HG03342 (cell line): ENCODE results near the gene ASAP3.

Experiments
- ATAC-seq: cut with Tn5 transposase; IDR thresholded peaks from one replicate; pipeline ENCODE4 v1.9.1; 2021; ENCODE audit warnings: mild to moderate bottlenecking, moderate library complexity; ENCODE audit not compliant: unreplicated experiment

ASAP3 gene

DNA sequence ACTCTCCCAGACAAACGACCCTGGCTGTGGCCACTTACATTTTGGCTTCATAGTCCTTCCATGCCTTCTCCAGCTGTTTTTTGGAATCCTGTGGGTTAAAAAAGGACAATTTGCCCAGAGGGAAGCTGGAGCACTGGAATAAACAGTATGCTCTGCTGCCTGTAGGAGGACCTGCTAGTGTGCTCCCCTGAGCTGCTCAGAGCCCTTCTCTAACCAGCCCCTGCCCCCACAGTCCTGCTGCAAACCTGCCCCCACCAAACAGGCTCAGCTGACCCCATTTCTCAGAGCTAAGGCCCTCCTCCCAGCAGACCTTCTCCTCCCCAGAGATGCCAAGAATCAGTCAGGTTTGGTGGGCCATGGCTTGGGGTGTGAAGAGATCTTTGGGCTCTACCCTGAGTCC lies 32.5 kb downstream of the ASAP3 start:
- no peak for ATAC-seq

DNA sequence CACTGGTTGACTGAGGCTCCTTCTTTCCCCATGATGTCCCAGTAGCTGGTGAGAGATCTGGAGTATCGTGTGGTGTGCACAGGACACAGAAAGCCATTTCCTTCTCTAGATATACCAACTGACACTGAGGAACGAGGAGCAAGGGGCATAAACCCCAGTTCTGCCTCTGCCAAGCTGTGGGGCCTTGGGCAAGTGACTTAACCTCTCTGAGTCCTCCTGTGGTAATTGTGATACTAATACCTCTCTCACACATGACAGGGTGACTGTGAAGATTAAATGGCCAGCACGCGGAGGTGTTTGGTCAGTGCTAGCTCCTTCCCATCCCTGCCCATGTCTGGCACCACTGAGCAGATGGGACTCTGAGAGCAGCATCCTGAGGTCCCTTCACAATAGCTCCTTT lies 33.1 kb downstream of the ASAP3 start:
- ATAC-seq = no peak

DNA sequence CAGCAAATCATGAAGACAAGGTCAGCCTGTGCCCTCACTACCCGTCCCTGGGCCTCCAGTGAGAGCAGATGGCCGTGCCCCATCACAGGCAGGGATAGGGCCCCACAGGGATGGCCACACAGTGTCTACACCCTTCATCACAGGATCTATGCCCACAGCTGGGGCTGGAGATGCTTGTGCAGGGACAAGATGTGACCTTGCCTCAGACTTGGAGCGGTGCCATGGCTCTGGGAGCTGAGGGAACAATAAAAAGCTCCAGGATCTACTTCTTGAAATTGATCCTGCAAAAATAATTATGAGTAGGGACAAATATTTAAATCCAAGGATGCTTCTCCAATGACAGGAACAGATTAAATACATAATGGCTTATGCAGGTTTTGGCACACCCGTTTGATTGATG lies 34.0 kb downstream of the ASAP3 start:
- ATAC-seq = no peak

DNA sequence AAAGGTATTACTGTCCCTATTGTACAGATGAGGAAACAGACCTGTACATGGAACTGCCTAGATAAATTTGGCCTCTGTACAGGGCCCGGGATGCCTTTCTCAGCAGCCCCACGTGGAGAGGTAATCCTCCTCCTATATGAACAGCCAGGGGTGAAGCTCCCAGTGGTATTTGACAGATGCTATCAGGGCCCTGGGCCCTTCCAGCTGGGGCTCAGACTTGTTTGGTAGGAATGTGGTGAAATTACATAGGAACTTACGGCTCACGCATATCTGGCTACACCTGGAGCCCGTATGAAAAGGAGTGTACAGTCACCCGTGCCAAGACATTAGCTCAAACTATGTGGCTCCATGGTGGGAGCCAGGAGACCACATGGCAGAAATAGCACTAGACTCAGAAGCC lies 34.7 kb downstream of the ASAP3 start:
- ATAC-seq = no peak

DNA sequence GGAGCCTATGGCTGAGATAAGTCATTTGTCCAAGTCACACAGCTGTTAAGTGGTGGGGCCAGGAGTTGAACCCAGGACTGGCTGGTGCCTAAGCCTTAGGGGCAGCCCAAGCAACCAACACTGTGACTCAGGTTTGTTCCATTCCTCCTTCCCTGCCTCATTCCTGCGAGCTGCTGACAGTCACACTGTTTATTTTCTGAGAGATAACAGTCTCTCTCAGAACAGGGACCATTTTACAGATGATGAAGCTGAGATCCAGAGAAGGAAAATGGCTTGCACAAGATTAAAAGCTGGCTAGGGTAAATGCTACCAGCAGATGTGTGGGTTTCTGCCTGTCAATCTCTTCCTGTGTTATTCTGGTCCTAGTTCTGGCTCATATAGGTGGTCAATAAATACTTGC lies 35.1 kb downstream of the ASAP3 start:
- ATAC-seq = no peak

- no peak for ATAC-seq
Observed at GRCh38 chr1:23446661-23447310, 37.2 kb downstream of the ASAP3 start.

GRCh38 chr1:23444596-23445390 lies 39.2 kb downstream of the ASAP3 start:
- no peak for ATAC-seq

GRCh38 chr1:23444104-23444533 lies 39.9 kb downstream of the ASAP3 start:
- no peak for ATAC-seq

DNA sequence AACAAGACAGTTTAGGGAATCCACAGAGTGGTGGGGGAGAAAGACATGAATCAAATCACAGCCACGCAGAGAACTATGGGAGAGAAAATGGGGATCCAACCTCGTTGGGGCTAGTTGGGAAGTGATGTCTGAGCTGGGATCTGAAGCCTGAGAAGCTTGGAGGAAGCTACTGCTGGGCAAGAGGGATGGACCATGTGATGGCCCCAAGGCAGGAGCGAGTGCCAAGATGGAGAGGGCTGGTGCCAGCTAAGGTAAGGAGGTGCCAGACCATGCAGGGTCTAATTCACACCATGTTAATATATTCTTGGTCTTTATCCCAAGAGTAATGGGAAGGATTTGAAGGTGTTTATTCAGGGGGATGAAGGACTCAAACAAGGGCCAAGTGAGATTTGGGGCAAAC lies 41.2 kb downstream of the ASAP3 start:
- ATAC-seq = no peak

DNA sequence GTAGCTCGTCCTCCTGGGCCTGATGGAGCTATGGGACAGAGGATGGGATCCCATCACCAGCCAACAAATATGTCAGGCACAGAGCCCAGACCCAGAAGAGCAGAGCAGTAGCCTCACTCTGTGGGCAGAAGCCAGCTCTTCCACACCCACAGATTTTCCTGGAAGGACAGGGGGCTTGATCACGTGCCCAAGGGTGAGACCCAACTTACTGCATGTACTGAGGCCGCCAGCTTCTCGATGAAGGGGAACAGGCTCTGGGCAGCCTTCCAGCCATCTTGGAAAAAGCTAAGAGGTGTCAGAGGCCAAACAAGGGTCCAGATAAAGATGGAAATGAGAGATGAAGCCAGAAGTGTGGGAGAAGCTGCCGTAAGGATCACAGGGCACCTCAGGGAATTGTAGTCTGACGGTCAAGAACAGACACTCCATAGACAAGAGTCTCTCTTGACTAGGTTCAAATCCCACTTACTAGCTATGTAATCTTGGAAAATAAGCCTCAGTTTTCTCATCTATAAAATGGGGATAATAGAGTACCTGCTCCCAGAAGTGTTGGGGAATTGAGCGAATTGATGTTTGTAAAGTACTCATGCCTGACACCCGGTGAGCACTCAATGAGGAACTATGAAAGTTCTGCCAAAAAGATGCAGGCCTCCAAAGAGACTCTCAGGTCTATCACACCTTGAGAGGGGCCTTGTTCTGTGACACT lies 42.4 kb downstream of the ASAP3 start:
- no peak for ATAC-seq

DNA sequence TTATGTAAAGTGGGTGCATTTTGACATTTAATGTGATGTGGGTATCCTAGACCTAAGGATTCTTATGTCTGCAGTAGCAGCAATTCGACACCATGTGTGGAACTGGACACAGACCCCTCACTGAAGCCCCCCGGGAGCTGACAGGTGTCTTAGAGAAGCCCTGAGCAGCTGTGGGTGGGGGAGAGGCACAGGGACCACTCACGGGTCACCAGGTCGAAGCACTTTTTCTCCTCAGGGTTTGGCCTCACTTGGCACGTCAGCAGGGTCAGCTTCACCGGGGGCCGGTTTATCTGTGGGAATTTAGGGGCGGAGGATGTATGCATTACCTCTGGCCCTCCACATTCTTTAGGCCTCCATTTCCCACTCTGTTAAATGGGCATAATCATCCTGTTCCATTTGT lies 45.4 kb downstream of the ASAP3 start:
- no peak for ATAC-seq

- no peak for ATAC-seq
Observed at GRCh38 chr1:23437355-23437664, 46.7 kb downstream of the ASAP3 start.

- no peak for ATAC-seq
Observed at GRCh38 chr1:23436520-23437354, 47.2 kb downstream of the ASAP3 start.

DNA sequence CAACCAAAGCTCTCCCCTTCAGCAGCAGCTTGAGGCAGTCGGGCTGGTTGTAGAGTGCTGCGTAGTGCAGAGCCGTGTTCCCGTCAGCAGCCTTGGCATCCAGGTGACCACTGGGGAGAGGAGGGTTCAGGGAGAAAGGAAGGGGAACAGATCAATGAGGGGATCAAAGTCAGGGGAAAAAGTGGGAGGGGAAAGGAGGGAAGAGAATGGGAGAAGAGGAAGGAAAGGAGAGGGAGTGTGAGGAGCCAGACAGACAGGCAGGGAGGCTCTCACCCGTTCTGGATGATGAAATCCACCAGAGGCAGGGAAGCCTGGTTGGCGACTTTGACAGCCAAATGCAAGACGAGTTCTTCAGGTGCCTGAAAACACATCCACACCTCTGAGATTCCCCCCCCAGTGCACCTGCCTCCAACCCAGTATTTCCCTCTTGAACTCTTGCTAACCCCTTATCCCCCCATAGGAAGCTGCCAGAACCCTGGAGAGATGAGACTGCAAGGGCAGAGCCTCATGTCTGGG lies 49.7 kb downstream of the ASAP3 start:
- no peak for ATAC-seq

GRCh38 chr1:23433122-23433521 lies 50.9 kb downstream of the ASAP3 start:
- no peak for ATAC-seq

GRCh38 chr1:23431431-23431830 lies 52.5 kb downstream of the ASAP3 start:
- ATAC-seq = no peak

DNA sequence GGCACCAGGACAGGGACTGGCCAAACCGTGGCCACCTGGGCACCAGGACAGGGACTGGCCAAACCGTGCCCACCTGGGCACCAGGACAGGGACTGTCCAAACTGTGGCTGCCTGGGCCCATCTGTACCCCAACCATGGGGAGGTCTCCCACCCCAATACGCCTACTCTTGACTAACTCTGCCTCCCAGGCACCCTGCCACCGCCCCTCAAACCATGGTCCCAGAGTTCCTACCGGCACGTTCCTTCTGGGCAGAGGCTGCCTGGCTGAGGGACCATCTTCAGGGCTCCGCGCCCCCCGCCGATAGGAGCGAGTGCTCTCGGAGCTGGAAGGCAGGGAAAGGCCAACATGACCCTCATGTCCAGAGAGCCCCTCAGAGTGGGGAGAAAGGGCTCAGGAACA lies 53.2 kb downstream of the ASAP3 start:
- no peak for ATAC-seq

GRCh38 chr1:23428136-23428905 lies 55.7 kb downstream of the ASAP3 start:
- no peak for ATAC-seq

GRCh38 chr1:23427550-23427949 lies 56.4 kb downstream of the ASAP3 start:
- ATAC-seq = no peak

DNA sequence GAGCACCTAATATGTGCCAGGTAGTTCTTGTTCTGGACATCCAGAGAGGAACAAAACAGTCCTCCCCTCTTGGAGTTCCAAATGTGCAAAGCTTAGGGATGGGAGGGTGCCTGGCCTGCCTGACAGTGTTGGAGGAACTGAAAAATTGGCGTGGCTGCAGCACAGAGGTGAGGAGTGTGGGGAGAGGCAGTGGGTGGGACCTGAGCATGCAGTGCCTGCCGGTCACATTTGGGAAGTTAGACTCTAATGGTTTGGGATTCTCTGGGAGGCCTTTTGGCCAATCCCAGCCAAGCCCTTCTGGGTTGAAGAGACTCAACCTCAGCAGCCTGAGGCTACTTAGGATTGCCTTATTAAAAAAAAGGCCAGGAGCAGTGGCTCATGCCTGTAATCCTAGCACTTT lies 57.2 kb downstream of the ASAP3 start:
- no peak for ATAC-seq

- ATAC-seq = no peak
Observed at GRCh38 chr1:23425193-23425494, 58.8 kb downstream of the ASAP3 start.
